Measurements from ENCODE around the gene AK1.

DNA sequence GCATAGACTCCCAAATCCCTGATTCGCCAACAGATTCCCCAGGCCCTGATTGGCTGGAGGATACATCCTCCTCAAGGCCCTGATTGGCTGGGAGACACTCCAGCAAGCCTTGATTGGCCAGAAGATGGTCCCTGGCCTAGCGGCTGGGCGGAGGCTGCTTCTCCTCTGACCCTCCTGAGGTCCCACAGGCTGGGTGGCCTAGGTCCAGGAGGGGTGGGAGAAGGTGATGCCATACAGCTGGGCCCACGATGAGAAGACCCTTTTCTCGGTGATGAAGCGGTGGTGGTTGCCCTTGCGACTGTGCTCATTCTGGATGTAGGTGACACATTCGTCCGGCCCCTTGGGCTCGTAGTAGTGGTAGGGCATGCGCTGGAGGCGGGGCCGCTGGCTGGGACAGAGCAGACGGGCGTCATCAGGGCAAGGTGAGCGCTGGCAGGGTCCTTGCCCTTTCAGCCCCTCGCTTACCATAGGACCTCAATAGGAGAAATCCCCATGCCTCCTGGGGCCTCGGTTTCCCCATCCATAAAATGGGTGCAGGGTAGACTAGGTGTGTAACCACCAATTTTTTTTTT, 9.0 kb upstream of the AK1 start:
- TF ChIP-seq, protein P1, sequence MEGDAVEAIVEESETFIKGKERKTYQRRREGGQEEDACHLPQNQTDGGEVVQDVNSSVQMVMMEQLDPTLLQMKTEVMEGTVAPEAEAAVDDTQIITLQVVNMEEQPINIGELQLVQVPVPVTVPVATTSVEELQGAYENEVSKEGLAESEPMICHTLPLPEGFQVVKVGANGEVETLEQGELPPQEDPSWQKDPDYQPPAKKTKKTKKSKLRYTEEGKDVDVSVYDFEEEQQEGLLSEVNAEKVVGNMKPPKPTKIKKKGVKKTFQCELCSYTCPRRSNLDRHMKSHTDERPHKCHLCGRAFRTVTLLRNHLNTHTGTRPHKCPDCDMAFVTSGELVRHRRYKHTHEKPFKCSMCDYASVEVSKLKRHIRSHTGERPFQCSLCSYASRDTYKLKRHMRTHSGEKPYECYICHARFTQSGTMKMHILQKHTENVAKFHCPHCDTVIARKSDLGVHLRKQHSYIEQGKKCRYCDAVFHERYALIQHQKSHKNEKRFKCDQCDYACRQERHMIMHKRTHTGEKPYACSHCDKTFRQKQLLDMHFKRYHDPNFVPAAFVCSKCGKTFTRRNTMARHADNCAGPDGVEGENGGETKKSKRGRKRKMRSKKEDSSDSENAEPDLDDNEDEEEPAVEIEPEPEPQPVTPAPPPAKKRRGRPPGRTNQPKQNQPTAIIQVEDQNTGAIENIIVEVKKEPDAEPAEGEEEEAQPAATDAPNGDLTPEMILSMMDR (IDR thresholded peaks at IDR 0.05; ENCODE audit: low read length), result no peak
- no peak for TF ChIP-seq EZH2phosphoT487 (IDR thresholded peaks at IDR 0.05; ENCODE audit: low read length)
